ENCODE data around the gene GRID2IP. TPM values are rescaled to one million over a fixed set of nuclear protein-coding genes. Genes with fewer than 3 reads are reported as not detected.

The GRID2IP gene
- total RNA-seq, result under 1 TPM; 0.36 to 0.39 TPM
- polyA plus RNA-seq (2013, experiment 1 of 2), result 0.20 TPM
- polyA plus RNA-seq (2013, experiment 2 of 2), result 0.14 TPM
- total RNA-seq, result 0 to 2.0 (median 0.54) reads per million in 172 experiments

GRCh38 chr7:6551016-6551511, at the start of gene GRID2IP:
GRID2IP (minus strand) TSS chr7:6551461; CDS start chr7:6551436, 25 bp downstream.
- intact Hi-C loops (cut with DNase I, micrococcal nuclease), result no loop called here
- no peak within 1 kb of the TSS for H3K4me3 Mint-ChIP-seq
- ChIA-PET POLR2A (no interaction called here), CTCF (no interaction called here)
- H3K36me3 Mint-ChIP-seq (ENCODE audit: low read depth), result no peaks in the 10 kb centered on the region
- no peaks in the 10 kb centered on the region for H3K27me3 Mint-ChIP-seq
- Histone ChIP-seq H3K27me3 (ENCODE audit: control insufficient read depth in 1 of 2, insufficient read depth in 2 of 2, low read length in 2 of 2) (no peaks in the 10 kb centered on the region), H3K27ac (ENCODE audit: low read depth in 1 of 2, low read length in 2 of 2) (no peak within 1 kb of the TSS), H3K9me3 (ENCODE audit: control insufficient read depth in 1 of 2, insufficient read depth in 1 of 2, low read length in 2 of 2) (no peaks in the 10 kb centered on the region), H3K4me3 (ENCODE audit: low read length) (no peak within 1 kb of the TSS), H3K4me1 (ENCODE audit: insufficient read depth, low read length) (peaks cover 12% of the 10 kb centered on the region), H3K36me3 (ENCODE audit: insufficient read depth, low read length) (no peaks in the 10 kb centered on the region)
- DNase-seq (no peak), ATAC-seq (ENCODE audit: poor library complexity) (no peak)
- H3K9me3 Mint-ChIP-seq, result no peaks in the 10 kb centered on the region
- no peak within 1 kb of the TSS for H3K27ac Mint-ChIP-seq
- TF ChIP-seq, protein P1, sequence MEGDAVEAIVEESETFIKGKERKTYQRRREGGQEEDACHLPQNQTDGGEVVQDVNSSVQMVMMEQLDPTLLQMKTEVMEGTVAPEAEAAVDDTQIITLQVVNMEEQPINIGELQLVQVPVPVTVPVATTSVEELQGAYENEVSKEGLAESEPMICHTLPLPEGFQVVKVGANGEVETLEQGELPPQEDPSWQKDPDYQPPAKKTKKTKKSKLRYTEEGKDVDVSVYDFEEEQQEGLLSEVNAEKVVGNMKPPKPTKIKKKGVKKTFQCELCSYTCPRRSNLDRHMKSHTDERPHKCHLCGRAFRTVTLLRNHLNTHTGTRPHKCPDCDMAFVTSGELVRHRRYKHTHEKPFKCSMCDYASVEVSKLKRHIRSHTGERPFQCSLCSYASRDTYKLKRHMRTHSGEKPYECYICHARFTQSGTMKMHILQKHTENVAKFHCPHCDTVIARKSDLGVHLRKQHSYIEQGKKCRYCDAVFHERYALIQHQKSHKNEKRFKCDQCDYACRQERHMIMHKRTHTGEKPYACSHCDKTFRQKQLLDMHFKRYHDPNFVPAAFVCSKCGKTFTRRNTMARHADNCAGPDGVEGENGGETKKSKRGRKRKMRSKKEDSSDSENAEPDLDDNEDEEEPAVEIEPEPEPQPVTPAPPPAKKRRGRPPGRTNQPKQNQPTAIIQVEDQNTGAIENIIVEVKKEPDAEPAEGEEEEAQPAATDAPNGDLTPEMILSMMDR (IDR thresholded peaks at IDR 0.05), result no peak
- H3K4me1 Mint-ChIP-seq (ENCODE audit: low read depth), result peaks cover 18% of the 10 kb centered on the region

DNA sequence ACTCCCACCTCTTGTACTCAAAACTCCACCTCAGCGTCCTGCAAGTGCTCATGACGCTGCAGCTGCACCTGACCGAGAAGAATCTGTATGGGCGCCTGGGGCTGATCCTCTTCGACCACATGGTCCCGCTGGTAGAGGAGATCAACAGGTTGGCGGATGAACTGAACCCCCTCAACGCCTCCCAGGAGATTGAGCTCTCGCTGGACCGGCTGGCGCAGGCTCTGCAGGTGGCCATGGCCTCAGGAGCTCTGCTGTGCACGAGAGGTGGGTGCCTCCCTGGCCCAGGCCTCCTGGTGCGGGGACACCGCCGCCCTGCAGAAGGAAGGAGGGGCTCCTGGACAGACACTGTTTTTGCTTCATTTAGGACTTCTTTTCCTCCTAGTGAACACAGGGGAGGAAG, 48.8 kb upstream of the GRID2IP start:
- ChIA-PET POLR2A (interaction anchor here (1.6 kb wide), 1 partner anchor 10 kb away, joined by 6 read pairs; the partner anchor contains the start of gene INTS15), CTCF (no interaction called here)
- Histone ChIP-seq H3K27ac (ENCODE audit: low read depth in 1 of 2, low read length in 2 of 2) (no peak overlapping the region), H3K36me3 (ENCODE audit: insufficient read depth, low read length) (peaks cover 81% of the 10 kb centered on the region), H3K27me3 (ENCODE audit: control insufficient read depth in 1 of 2, insufficient read depth in 2 of 2, low read length in 2 of 2) (no peaks in the 10 kb centered on the region), H3K4me3 (ENCODE audit: low read length) (no peak overlapping the region), H3K9me3 (ENCODE audit: control insufficient read depth in 1 of 2, insufficient read depth in 1 of 2, low read length in 2 of 2) (no peaks in the 10 kb centered on the region), H3K4me1 (ENCODE audit: insufficient read depth, low read length) (peaks cover 8% of the 10 kb centered on the region)
- no peak for ATAC-seq (ENCODE audit: poor library complexity)
- no peak for DNase-seq
- TF ChIP-seq, protein P1 (IDR thresholded peaks at IDR 0.05), result no peak
- Mint-ChIP-seq H3K4me3 (no peak overlapping the region), H3K27ac (no peak overlapping the region), H3K4me1 (ENCODE audit: low read depth) (peaks cover 6% of the 10 kb centered on the region), H3K27me3 (no peaks in the 10 kb centered on the region), H3K9me3 (no peaks in the 10 kb centered on the region), H3K36me3 (ENCODE audit: low read depth) (peaks cover 88% of the 10 kb centered on the region)
- intact Hi-C loops (cut with DNase I, micrococcal nuclease), result no loop called here

GRCh38 chr7:6590645-6591110, 39.4 kb upstream of the GRID2IP start:
- Mint-ChIP-seq H3K36me3 (ENCODE audit: low read depth) (peaks cover 84% of the 10 kb centered on the region), H3K27ac (peak overlapping the region; percentile 96), H3K4me3 (peak overlapping the region; percentile 98), H3K27me3 (no peaks in the 10 kb centered on the region), H3K9me3 (no peaks in the 10 kb centered on the region), H3K4me1 (ENCODE audit: low read depth) (peaks cover 12% of the 10 kb centered on the region)
- Histone ChIP-seq H3K27me3 (ENCODE audit: control insufficient read depth in 1 of 2, insufficient read depth in 2 of 2, low read length in 2 of 2) (no peaks in the 10 kb centered on the region), H3K36me3 (ENCODE audit: insufficient read depth, low read length) (peaks cover 42% of the 10 kb centered on the region), H3K4me3 (ENCODE audit: low read length) (peak overlapping the region; percentile 73), H3K4me1 (ENCODE audit: insufficient read depth, low read length) (peaks cover 28% of the 10 kb centered on the region), H3K27ac (ENCODE audit: low read depth in 1 of 2, low read length in 2 of 2) (peak overlapping the region; percentile 55 to 59), H3K9me3 (ENCODE audit: control insufficient read depth in 1 of 2, insufficient read depth in 1 of 2, low read length in 2 of 2) (no peaks in the 10 kb centered on the region)
- TF ChIP-seq, protein P1 (IDR thresholded peaks at IDR 0.05), result no peak
- DNase-seq (no peak), ATAC-seq (ENCODE audit: poor library complexity) (peak; percentile 1)
- CTCF ChIA-PET, result interaction anchor here (0.6 to 2.1 kb wide), 6 partner anchors 10 to 594 kb away, joined by 3 to 14 read pairs (median 4); partner anchors contain the start of gene ZDHHC4
- POLR2A ChIA-PET, result interaction anchor here (0.7 to 1.9 kb wide), 10 partner anchors 10 to 143 kb away, joined by 3 to 21 read pairs (median 4); partner anchors contain the start of genes DAGLB, ZDHHC4 and ZNF316
- intact Hi-C loops (cut with DNase I, micrococcal nuclease), result loop anchor here (2.0 to 10.0 kb wide), 5 partner anchors 16 to 1052 kb away; partner anchors contain the start of genes UMAD1 (in 1 of the 2), ZNF12 (in 1 of the 2) and ZNF316 (in 1 of the 2)

Data from CD4-positive, alpha-beta T cell (primary cell).